ENCODE measurements around the gene ASTL. TPM values are rescaled to one million over a fixed set of nuclear protein-coding genes. Genes with fewer than 3 reads are reported as not detected.

The ASTL gene
- total RNA-seq, 1 experiment from 2014 or later, result 0.18 TPM

DNA sequence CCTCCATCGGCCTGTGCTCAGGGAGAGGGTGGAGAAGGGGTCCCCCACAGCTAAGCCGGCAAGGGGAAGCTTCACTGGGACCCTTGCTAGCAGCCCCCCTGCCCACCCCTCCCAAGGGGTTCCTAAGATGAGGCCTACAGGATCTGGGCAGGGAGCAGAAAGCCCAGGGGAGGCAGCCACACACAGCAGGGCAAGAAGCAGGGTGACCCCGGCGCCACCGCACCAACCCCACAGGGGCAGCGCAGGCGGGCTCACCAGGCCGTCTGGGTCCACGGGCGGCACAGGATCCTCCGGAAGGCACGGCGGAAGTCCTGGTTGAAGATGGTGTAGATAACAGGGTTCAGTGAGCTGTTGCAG, 23.8 kb downstream of the ASTL start:
- H3K4me3 ChIP-seq (ENCODE audit: low read depth in 2 of 2, low read length in 2 of 2), result no peak overlapping the region
- no peaks in the 10 kb centered on the region for H3K4me1 ChIP-seq (ENCODE audit: control insufficient read depth, insufficient read depth, low read length)
- in situ Hi-C loops (cut with HindIII; ENCODE audit: low pct_unique_long_range_greater_than_20kb, low sequenced_read_pairs) (no loop called here), intact Hi-C loops (cut with micrococcal nuclease; ENCODE audit: unreplicated experiment) (no loop called here)
- DNase-seq (ENCODE audit: low read depth, low spot score) (no peak), ATAC-seq (no peak)
- no peaks in the 10 kb centered on the region for H3K36me3 ChIP-seq (ENCODE audit: control insufficient read depth, insufficient read depth, low read length)
- no peaks in the 10 kb centered on the region for H3K27me3 ChIP-seq (ENCODE audit: control insufficient read depth, insufficient read depth, low read length)
- no TSS peak for BruUV-seq (replicated peaks)
- no peaks in the 10 kb centered on the region for H3K9me3 ChIP-seq (ENCODE audit: control insufficient read depth, insufficient read depth, low read depth, low read length)
- POLR2A ChIA-PET, result no interaction called here
- CTCF ChIA-PET, result no interaction called here
- no peak overlapping the region for H3K27ac ChIP-seq (ENCODE audit: low read length)
- TF ChIP-seq SIN3A (IDR thresholded peaks at IDR 0.05; ENCODE audit: borderline replicate concordance, insufficient read depth, low read depth, low read length) (no peak), TCF7L2 (IDR thresholded peaks at IDR 0.05; ENCODE audit: low read depth, low read length) (no peak), POLR2AphosphoS5 (IDR thresholded peaks at IDR 0.05; ENCODE audit: low read depth, low read length) (no peak)
- TF ChIP-seq, protein P1, sequence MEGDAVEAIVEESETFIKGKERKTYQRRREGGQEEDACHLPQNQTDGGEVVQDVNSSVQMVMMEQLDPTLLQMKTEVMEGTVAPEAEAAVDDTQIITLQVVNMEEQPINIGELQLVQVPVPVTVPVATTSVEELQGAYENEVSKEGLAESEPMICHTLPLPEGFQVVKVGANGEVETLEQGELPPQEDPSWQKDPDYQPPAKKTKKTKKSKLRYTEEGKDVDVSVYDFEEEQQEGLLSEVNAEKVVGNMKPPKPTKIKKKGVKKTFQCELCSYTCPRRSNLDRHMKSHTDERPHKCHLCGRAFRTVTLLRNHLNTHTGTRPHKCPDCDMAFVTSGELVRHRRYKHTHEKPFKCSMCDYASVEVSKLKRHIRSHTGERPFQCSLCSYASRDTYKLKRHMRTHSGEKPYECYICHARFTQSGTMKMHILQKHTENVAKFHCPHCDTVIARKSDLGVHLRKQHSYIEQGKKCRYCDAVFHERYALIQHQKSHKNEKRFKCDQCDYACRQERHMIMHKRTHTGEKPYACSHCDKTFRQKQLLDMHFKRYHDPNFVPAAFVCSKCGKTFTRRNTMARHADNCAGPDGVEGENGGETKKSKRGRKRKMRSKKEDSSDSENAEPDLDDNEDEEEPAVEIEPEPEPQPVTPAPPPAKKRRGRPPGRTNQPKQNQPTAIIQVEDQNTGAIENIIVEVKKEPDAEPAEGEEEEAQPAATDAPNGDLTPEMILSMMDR (IDR thresholded peaks at IDR 0.05), result no peak
- TF ChIP-seq, protein P2, sequence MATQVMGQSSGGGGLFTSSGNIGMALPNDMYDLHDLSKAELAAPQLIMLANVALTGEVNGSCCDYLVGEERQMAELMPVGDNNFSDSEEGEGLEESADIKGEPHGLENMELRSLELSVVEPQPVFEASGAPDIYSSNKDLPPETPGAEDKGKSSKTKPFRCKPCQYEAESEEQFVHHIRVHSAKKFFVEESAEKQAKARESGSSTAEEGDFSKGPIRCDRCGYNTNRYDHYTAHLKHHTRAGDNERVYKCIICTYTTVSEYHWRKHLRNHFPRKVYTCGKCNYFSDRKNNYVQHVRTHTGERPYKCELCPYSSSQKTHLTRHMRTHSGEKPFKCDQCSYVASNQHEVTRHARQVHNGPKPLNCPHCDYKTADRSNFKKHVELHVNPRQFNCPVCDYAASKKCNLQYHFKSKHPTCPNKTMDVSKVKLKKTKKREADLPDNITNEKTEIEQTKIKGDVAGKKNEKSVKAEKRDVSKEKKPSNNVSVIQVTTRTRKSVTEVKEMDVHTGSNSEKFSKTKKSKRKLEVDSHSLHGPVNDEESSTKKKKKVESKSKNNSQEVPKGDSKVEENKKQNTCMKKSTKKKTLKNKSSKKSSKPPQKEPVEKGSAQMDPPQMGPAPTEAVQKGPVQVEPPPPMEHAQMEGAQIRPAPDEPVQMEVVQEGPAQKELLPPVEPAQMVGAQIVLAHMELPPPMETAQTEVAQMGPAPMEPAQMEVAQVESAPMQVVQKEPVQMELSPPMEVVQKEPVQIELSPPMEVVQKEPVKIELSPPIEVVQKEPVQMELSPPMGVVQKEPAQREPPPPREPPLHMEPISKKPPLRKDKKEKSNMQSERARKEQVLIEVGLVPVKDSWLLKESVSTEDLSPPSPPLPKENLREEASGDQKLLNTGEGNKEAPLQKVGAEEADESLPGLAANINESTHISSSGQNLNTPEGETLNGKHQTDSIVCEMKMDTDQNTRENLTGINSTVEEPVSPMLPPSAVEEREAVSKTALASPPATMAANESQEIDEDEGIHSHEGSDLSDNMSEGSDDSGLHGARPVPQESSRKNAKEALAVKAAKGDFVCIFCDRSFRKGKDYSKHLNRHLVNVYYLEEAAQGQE (IDR thresholded peaks at IDR 0.05; ENCODE audit: insufficient read depth in 1 of 2, low read depth in 2 of 2, low read length in 1 of 2), result no peak

DNA sequence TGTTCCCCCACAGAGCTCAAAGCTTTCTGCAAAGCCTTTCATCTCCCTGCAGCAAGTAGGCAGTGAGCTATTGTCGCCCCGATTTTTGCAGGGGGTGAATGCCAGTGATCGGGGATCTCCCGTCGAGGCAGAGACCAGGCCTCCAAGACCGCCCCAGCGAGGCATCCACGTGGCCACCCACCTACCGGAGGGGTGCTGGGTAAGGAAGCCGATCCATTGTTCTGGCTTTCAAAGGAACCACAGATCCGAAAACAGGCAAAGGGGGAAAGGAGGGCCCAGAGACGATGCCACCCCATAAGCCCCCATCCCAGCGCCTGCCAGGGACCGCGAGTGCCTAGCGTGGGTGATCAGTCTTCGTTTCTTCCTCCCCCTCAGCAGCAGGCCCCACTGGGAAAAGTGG, 24.4 kb downstream of the ASTL start:
- ATAC-seq, result no peak
- Histone ChIP-seq H3K4me1 (ENCODE audit: control insufficient read depth, insufficient read depth, low read length) (no peaks in the 10 kb centered on the region), H3K36me3 (ENCODE audit: control insufficient read depth, insufficient read depth, low read length) (no peaks in the 10 kb centered on the region), H3K9me3 (ENCODE audit: control insufficient read depth, insufficient read depth, low read depth, low read length) (no peaks in the 10 kb centered on the region), H3K27me3 (ENCODE audit: control insufficient read depth, insufficient read depth, low read length) (no peaks in the 10 kb centered on the region), H3K4me3 (ENCODE audit: low read depth in 2 of 2, low read length in 2 of 2) (no peak overlapping the region), H3K27ac (ENCODE audit: low read length) (no peak overlapping the region)
- intact Hi-C loops (cut with micrococcal nuclease; ENCODE audit: unreplicated experiment) (no loop called here), in situ Hi-C loops (cut with HindIII; ENCODE audit: low pct_unique_long_range_greater_than_20kb, low sequenced_read_pairs) (no loop called here)
- POLR2A ChIA-PET, result no interaction called here
- DNase-seq (ENCODE audit: low read depth, low spot score), result no peak
- TF ChIP-seq TCF7L2 (IDR thresholded peaks at IDR 0.05; ENCODE audit: low read depth, low read length), result no peak
- TF ChIP-seq, protein P1 (IDR thresholded peaks at IDR 0.05), result no peak
- TF ChIP-seq POLR2AphosphoS5 (IDR thresholded peaks at IDR 0.05; ENCODE audit: low read depth, low read length), result no peak
- TF ChIP-seq, protein P2 (IDR thresholded peaks at IDR 0.05; ENCODE audit: insufficient read depth in 1 of 2, low read depth in 2 of 2, low read length in 1 of 2), result no peak
- no peak for TF ChIP-seq SIN3A (IDR thresholded peaks at IDR 0.05; ENCODE audit: borderline replicate concordance, insufficient read depth, low read depth, low read length)
- BruUV-seq (replicated peaks), result no TSS peak
- CTCF ChIA-PET, result no interaction called here

Data from Panc1 (cell line).